NOMO-1 treated with dmso at 0.1 percent for 144 hours (cell line): Measurements from ENCODE around the gene SLC25A21.

ENCODE experiments used
- DNase-seq: peaks from one replicate; lab custom pipeline; 2025; ENCODE audit not compliant: unreplicated experiment; lab: John Stamatoyannopoulos, UW

SLC25A21 gene

DNA sequence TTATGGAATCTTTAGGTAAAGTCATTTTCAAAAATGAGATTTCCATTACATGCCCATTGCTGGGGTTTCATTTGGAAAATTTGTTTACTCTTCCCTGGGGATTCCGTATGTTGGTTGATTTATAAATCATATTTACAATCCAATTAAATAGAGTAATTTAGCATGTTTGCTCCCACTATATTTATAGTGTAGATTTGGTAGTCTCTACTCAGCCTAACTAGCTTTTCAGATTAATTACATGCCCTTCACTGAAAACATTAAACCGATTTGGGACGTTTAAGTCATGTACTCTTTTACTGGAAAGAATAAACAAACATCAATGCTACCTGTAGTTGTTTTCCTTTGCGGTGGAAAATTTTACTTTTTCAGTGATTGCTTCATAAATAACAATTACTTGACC lies 500.3 kb downstream of the SLC25A21 start:
- no peak for DNase-seq

DNA sequence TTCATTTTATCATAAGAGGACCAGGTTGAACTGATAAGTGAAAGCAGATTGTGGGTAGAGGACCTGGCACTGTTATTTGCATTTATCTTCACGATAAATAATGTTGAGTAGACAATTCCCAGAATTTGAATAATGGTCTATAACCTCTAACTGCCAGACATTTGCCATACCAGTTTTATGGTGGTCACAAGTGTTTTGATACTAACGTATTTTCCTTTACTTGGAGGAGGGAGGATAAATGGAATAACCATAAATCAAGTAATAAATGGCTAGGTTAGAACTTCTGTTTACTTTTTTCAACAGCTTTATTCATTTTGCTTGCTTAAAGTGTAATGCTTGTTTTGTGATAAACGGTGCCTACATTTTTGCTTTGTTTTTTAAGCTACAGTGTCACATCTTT lies 501.3 kb downstream of the SLC25A21 start:
- DNase-seq = no peak

DNA sequence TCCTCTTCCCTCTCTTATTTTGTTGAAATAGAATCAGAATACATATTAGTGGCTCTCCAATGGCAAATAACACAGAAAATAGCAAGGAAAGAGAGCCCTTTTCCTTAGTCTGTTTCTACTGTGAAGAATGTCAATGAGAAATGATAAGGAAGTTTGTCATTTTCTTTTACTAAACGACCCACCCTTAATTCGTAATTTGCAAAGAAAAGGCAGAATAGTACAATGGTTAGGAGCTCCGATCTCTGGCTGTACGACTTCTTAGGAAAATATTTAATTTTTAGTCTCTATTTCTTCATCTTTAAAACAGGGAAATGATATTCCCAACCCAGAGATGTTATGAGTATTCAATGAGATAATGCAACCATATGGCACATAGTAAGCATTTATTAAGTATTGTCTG lies 504.7 kb downstream of the SLC25A21 start:
- DNase-seq = no peak

DNA sequence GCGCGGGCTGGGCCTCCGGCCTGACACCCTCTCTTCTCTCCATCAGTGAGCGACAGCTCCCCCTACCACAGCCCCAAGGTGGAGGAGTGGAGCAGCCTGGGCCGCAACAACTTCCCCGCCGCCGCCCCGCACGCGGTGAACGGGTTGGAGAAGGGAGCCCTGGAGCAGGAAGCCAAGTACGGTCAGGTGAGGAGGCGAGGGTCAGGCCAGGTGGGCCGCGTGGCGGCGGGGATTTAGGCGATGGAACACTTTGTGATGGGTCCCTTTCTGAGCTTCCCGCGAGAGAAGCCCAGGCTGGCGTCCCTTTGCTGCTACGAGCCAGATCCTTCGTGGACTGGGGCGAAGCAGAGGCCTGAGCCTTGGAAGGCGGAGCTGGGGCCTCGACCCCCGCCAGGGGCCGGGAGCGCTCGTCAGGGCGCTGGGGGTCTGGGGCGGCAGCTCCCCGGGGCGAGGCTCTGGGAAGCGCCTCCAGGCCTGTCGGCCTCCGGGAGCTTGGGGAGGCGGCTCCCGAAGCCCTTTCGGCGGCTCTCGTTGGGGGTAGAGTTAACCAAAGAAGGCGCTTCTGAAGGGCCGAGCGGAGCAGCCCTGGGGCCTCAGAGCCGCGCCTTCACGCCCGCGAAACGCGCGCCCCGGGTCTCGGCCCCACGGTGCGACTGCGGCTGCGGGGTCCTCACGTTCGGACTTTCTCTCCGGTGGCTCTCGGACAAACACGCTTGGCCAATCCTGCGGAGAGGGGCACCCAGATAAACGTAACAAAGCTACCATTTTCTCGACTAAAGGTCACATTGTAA lies 505.8 kb downstream of the SLC25A21 start:
- DNase-seq = no peak

DNA sequence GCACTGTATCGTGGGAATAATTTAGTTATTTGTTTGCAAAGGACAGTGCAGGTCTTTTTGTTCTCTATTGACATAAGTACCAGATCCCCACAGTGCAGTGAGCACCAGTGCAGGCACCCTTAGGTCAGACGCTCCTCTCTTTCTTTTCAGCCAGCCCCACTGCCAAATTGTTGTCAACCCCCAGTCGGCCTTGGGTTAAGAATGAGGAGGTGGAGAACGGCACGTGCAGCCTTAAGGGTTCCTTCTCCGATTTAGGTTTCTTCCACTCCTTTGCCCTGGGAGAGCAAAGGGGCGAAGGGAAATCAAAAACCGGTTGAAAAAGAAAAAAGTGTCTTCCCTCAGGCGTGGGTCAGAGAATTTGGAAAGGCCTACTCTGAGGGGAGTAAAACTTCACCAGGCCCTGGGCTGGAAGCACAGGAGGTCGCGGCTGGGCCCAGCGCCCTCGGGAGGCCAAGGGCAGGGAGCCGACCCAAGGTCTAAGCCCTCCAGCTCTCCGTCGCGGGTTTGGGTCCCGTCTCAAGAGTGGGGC lies 506.5 kb downstream of the SLC25A21 start:
- no peak for DNase-seq

DNA sequence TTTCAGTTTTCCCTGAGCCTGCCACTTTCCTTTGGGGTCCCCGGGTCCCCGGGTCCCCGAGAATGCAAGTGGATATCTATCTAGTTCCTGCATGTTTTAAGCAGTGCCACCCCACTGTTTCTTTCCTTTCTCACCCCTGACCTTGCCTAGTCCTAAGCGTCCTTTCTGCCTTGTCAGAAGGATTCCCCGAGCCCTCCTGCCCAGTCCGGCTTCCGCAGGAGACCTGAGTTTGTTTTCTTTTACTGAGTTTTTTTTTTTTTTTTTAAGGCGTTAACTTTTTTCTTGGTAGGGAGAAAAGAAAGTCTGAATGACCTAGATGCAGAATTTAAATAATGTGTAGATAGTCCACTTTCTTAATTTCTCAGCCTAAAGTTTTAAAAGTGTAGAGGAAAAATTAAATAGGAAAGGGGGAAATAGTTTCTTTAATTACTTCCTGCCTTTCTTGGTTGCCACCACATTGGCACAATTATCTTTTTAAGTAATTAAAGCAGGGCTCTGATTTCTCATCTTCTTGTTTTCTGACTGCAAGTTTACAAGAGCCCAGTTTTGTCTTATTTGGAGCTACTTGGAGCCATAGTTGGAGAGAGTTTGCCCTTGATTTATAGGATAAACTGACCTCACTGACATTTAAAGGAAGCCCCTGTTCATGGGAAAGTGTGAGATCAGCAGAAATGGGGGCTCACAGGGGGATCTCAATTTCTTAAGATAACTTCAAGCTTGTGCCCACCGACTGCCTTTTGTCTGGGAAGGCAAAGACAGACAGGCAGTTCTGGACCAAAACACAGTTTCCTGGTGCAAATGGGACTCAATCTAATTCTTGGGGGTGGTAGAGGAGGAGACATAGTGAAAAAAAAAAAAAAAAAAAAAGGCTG lies 507.8 kb downstream of the SLC25A21 start:
- no peak for DNase-seq

DNA sequence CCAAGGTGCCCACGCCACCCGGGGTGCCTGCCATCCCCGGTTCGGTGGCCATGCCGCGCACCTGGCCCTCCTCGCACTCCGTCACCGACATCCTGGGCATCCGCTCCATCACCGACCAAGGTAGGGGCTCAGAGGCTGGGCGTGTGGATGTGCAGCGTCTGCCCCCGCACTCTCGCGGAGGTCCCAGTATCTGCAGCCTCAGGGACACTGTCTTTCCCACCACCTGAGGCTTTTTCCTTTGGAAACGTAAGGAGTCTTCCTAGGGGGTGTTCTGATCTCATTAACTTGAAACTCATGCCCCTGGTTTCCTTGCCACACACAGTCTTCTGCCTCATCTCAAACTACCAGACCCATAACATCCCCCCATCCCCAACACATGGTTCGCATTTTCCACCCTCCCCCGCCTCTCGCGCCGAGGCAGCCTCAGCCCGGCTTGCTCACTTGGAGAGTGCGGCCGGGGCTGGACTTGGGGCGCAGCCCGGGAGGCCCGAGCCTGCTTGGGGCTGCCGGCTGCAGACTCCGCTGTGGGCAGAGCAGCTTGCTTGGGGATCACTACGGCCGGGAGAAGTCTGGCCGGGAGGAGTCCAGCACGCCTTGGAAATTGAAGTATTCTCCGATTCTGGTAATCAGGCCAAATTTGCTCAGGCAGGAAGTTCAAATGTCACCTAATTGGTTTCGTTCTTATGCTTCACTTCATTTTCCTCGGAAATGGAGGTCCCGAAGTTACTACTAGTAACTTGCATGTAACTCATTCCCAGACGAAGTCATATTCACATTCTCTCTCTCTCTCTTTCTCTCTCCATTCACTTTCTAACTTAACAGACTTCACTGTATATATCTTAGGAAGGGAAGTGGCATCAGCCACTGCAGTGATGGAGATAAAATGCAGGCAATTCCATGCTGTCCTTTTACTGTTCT lies 508.7 kb downstream of the SLC25A21 start:
- DNase-seq = no peak

DNA sequence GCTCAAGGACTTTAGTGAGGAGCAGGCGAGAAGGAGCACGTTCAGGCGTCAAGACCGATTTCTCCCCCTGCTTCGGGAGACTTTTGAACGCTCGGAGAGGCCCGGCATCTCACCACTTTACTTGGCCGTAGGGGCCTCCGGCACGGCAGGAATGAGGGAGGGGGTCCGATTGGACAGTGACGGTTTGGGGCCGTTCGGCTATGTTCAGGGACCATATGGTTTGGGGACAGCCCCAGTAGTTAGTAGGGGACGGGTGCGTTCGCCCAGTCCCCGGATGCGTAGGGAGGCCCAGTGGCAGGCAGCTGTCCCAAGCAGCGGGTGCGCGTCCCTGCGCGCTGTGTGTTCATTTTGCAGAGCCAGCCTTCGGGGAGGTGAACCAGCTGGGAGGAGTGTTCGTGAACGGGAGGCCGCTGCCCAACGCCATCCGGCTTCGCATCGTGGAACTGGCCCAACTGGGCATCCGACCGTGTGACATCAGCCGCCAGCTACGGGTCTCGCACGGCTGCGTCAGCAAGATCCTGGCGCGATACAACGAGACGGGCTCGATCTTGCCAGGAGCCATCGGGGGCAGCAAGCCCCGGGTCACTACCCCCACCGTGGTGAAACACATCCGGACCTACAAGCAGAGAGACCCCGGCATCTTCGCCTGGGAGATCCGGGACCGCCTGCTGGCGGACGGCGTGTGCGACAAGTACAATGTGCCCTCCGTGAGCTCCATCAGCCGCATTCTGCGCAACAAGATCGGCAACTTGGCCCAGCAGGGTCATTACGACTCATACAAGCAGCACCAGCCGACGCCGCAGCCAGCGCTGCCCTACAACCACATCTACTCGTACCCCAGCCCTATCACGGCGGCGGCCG lies 509.6 kb downstream of the SLC25A21 start:
- DNase-seq = no peak

DNA sequence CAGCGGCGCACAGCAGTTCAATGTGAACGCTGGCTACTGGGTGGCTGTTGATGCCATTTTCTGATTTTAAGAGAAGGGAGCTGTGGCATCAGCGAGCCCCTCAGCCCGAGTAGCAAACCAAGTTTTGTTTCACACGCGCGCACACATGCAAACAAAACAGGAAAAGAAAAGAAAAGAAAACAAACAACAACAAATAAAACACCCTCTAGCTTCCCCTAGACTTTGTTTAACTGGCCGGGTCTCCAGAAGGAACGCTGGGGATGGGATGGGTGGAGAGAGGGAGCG lies 510.2 kb downstream of the SLC25A21 start:
- no peak for DNase-seq

DNA sequence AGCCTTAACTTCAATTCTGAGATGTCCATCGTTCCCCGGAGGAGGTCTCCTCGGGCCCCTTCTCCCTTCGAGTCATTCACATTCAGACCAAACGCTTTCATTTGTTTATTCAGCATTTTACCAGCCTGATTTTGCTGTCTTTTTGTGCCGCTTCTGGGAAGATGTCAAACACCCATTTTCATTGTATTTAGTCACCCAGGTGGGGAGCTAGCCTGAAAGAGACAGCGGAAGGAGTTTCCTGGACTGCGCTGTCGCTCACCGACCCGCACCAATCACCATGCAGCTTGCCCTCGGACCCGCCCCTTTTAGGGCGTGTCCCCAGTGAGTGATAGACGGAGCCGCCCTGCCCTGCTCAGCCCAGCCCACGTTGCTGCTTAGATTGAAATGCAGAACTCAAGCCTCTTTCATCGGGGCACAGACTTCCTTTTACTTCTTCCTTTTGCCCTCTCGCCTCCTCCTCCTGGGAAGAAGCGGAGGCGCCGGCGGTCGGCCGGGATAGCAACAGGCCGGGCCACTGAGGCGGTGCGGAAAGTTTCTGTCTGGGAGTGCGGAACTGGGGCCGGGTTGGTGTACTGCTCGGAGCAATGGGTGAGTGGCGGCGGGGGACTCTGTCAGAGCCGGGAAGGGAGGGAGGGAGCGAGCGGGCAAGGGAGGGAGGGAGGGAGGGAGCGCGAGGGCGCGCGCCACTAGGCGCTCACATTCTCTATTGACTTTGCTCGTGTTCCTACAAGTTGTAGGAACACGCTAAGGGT lies 510.7 kb downstream of the SLC25A21 start, which contains the start of gene PAX9:
PAX9 (plus strand) TSS at position 355 of the 752 bp plus-strand sequence; CDS start at position 585, 230 bp downstream.
- DNase-seq = no peak

DNA sequence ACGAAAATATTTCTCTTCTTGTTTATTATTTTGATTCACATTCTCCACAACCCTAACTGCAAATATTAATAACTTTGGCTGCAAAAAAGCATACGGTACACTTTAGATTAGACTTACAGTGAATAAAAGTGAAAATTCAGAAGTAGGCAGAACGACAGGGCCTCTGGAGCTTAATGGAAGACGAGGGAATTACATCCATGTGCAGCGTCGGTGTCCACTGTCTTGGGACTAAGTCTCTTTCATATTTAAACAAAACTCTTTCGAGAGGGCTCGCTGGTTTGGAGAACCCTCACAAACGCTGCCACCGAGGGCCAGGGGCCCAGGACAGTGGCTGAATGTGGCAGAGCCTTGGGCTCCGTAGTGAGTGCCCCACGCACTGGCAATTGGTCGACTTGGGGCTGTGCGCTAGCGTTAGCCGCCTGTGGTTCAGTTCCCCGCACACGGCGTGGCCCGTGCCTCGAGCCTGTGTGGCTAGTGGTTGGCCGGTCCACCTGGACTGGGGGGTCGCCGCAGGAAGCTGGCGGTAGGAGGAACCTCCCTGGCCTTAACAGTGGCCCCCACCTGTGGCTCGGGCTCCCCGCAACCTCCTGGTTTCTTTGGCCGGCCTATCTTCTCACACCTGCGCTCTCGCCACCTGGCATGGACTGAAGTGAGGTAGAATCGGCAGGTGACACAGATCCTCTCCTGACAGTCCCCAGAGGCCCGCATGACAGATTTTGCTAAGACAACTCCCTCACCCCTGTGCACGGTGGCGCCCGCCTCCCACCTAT lies 511.5 kb downstream of the SLC25A21 start:
- DNase-seq = no peak

DNA sequence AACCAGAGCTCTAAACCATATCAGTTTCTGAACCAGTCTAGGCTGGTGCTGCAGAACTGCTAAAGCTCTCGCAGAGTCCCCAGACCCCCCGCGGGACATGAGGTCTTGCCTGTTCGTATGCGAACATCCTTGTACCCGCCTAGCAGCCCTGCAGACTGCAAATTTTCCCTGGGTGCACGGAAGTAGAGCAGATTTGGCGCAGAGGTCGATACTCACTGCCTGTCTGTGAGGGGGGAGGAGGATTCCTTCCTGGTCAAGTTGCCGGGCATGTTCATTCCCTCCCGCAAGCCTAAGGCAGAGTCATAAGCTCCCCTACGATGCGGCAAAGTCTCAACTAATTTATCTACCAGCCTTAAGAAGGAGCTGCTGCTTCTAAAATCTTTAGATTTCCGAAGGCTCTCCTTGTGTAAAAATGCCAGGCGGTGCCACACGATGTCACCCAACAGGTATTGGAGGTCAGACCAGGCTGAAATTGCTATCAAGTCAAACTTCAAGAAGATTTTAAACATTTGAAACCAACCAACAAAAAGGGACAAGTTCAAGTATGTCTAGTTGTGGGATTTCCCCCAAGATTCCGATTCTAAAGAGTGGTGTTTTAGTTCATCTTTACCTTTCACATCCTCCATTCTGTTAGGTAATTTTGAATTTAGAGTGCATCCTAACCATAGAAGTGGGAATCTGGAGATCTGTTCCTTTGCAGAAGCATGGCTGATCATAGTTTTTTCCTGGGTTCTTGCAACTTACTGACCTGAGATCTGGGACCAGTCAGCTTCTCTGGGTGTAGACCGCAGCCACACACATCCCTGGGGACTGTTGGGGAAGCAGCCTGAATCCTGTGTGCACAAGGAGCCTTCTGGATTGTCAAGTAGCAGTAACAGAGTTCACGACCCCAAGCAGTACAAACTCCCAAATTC lies 512.3 kb downstream of the SLC25A21 start:
- no peak for DNase-seq

DNA sequence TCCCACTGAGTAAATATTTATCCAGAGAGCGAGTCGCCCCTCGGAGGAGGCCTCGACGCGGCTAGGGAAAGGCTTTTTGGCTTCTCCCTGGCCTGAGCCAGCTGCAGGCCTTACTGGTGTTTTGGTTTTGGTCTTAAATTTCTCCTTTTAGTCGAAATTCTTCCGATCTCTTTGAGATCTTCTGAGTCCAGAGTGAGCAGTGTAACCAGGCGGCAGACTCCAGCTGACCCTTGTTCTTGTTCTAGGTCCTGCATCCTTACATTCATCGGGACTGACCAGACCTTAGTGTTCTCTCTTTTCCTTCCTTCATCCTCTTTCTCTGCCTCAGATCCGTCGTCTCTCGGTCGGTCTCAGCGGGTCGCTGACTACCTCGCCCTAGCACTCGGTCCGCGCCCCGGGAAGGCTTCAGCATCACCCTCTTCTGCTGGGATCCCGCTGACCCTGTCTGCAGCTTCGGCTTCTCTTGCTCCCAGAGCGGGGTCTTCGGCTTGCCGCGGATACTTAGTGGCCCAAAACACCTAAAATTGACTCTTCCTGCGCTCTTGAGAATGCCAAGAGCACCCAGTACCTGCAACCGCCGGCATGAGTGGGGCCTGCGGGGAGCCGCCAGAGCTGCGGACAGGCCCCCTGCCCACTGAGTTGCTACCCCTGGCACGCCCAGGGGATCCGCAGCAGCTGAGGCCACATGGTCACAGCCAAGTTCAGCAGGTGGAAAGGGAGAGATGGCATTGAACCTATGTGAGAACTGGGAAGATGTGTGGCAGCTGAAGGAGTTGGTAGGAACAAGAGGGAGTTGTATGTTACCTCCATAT lies 513.2 kb downstream of the SLC25A21 start:
- DNase-seq = no peak

DNA sequence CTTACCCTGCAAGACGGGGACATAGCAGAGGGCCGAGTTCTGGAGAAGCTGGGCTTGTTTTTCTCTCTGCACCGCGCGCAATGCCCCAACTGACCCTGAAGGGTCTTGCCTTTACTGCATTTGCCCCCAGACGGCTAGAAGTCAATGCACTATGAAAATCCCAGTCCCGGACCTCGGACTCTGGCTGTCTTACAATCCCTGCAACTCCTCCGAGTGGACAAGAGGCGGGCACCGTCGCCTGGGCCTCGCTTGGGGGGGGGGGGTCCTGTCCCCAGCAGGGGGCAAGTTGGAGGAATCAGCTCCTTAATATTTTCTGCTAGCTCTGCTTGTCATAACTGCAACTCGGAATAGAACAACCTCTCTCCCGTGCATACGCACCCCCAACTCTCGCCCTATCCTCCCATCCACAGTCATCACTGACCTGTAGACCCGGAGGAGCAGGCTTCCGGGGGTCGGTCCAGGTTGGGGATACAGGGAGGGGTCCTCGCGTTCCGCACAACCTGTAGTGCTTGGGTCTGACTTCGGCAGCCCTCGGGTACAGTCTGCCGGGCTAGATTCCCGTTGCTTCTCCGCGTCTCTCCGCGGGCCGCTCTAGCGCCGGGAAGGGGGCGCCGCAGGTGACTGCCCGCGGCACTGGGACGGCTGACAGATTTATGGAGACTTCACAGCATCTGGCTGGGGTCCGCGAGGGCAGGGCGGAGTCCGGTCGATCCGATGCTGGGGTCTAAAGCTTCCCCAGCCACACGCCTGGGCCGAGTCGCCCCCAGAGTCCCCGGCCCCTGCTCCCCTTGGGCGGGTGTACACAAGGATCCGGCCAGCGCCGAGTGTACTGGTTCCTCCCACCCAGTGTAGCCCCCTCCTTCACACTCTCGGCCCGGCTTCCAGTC lies 514.0 kb downstream of the SLC25A21 start:
- no peak for DNase-seq

DNA sequence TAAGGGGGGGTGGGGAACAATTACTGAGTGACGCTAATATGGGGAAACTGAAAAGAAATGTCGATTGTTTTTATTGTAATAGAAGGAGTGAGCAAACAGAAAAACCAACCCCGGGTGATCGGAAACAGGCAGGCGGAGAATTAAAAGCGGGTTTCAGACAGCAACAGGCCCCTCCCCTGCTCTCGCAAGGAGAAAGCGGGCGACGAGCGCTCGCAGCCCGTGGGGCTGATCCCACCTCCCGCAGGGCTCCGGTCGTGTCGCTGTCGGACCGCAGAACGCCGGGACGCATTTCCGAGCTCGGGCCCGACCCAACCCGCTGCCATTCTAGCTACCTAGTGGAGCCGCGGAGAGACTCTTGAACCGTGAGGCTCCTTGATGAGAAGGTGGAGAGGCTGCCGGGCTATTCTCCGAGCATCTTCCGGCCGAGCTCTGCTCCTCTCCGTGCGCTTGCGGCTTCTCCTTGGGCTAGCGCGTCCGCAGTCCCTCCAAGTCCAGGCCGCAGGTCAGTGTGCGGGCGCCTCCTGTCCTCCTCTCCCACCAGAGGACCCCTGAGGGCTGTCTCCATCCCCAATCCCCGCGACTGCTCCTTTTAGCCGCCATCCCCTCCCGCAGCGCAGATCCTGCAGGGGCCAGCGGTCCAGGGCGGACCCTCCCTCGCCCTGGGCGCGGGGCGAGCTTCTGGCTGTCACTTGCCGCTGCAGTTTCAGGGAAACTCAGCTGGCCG lies 514.8 kb downstream of the SLC25A21 start:
- no peak for DNase-seq
